Measurements from ENCODE around the gene CACNA1I.
A peak's percentile ranks its signal among the peaks of the same experiment; 100 is the strongest.

Gene CACNA1I

GRCh38 chr22:39697790-39698430 lies 127.4 kb downstream of the CACNA1I start:
- no peak for DNase-seq (ENCODE audit: low spot score)

GRCh38 chr22:39699631-39700360 lies 129.2 kb downstream of the CACNA1I start:
- peak; percentile 35 for DNase-seq (ENCODE audit: low spot score)

DNA sequence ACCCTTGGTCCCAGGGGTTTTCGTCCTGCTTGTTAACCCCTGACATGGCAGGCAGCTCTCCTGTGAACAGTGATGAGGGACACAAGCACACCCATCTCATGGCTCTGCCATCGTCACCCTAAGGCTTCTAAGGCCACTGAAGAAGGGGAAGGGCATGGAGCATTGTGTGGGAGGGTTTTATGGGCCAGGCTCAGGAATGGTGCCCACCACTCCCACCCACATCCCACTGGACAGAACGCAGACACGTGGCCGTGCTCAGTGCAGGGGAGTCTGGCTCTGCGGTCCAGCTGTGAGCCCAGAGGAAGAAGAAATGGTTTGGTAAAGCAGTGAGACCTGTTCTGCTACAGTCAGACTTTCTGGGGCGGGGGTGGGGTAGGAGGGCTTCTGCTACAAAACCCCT lies 130.0 kb downstream of the CACNA1I start:
- DNase-seq (ENCODE audit: low spot score), result no peak

- no peak for DNase-seq (ENCODE audit: low spot score)
These were observed 132.5 kb downstream of the CACNA1I start for GRCh38 chr22:39703091-39703490.

- no peak for DNase-seq (ENCODE audit: low spot score)
These were observed 133.5 kb downstream of the CACNA1I start for GRCh38 chr22:39703928-39704639.

- no peak for DNase-seq (ENCODE audit: low spot score)
These were observed 134.8 kb downstream of the CACNA1I start for GRCh38 chr22:39705386-39705785.

- no peak for DNase-seq (ENCODE audit: low spot score)
These were observed 136.0 kb downstream of the CACNA1I start for GRCh38 chr22:39706376-39707140.

DNA sequence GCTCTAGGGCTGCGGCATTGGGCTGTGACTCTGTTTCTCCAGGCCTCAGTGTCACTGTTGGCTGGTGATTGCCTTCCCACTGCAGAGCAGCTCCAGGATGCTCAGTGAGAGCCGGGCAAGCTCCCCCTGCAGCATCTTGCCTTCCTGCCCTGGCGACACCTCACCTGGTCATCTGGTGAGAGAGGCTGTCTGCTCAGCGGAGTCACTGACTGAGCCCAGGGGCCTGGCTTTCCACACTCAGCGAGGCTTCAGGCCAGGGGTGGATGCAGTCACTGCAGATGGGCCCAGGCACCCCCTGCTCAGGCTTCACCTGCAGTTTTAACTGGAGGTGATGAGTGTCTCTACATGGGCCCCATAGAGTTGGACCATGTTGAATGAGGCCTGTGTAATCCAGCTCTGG lies 136.8 kb downstream of the CACNA1I start:
- no peak for DNase-seq (ENCODE audit: low spot score)

GRCh38 chr22:39707816-39708215 lies 137.3 kb downstream of the CACNA1I start:
- DNase-seq (ENCODE audit: low spot score), result no peak

- no peak for DNase-seq (ENCODE audit: low spot score)
These were observed 140.0 kb downstream of the CACNA1I start for GRCh38 chr22:39710380-39711150.

- no peak for DNase-seq (ENCODE audit: low spot score)
These were observed 141.5 kb downstream of the CACNA1I start for GRCh38 chr22:39712081-39712480.

DNA sequence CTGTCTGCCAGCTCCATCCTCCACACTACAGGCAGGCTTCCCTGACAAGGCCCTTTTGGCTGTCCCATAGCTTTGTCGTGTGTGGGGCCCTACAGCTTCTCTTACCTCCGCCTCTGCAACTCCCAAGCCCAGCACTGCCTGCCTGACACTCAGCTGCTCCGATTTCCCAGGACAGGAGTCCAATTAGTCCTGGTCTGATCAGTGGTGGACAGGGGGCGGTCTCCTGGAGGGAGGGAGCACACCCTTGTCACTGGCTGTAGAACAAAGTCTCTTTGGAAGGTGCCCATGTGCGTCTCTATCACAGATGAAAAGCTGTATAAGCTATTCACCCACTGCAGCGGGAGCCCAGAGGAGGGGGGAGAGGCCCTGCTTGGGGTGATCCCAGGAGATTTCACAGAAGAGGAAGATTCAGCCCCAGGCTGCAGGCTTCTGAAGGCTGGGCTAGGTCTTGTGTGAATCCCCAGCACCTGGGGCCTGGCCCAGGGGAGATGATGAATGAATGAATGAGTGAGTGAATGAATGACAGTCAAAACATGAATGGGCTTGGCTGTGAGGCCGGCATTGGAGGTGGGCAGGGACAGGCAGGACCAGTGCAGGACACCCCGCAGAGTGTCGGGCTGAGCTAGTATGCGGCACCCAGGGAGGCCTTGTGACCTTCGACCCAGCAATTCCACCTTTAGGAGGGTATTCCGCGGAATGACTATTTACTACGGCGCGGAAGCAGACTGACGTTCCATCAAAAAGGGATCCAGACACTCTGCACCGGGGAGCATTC lies 142.4 kb downstream of the CACNA1I start:
- no peak for DNase-seq (ENCODE audit: low spot score)

GRCh38 chr22:39713799-39714290 lies 143.3 kb downstream of the CACNA1I start:
- DNase-seq (ENCODE audit: low spot score), result no peak

- DNase-seq (ENCODE audit: low spot score), result no peak
These were observed 143.8 kb downstream of the CACNA1I start for GRCh38 chr22:39714321-39714720.

GRCh38 chr22:39715778-39716495 lies 145.4 kb downstream of the CACNA1I start:
- no peak for DNase-seq (ENCODE audit: low spot score)

GRCh38 chr22:39716534-39716933 lies 146.0 kb downstream of the CACNA1I start:
- DNase-seq (ENCODE audit: low spot score), result no peak

DNA sequence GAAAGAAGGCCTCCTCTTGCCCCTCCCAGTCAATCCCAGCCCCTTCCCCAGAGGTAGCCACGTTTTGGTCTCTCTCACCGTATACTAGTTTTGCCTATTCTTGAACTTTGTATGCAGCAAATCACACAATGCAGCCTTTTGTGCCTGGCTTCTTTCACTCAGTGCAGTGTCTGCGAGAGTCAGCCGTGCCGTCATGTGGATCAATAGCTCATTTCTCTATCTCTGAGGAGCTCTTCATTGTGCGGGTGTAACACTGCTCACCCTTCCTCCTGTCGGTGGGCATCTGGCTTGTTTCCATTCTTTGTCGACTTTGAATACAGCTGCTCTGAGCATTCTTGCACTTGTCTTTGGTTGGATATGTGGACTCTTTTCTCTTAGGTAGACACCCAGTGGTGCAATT lies 146.5 kb downstream of the CACNA1I start:
- DNase-seq (ENCODE audit: low spot score), result peak; percentile 68

DNA sequence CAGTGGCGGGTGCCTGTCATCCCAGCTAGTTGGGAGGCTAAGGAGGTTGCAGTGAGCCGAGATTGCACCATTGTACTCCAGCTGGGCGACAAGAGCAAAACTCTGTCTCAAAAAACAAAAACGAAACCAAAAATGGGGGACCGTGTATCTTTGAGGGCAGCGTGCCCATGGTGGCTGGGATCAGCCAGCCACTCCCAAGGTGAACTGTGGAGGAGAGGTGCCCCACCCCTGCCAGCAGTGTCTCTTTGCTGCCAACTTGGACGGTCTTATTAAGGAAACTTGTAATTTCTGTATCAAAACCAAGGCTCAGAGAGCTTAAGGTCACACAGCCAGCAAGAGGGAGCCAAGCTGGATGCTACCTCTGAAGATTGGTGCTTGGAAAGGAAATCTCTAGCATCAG lies 147.7 kb downstream of the CACNA1I start:
- no peak for DNase-seq (ENCODE audit: low spot score)

GRCh38 chr22:39718921-39719475 lies 148.4 kb downstream of the CACNA1I start:
- DNase-seq (ENCODE audit: low spot score), result no peak

Measured in globus pallidus (tissue), 1 donor.